ENCODE data around the gene PRPSAP2.

PRPSAP2 gene

DNA sequence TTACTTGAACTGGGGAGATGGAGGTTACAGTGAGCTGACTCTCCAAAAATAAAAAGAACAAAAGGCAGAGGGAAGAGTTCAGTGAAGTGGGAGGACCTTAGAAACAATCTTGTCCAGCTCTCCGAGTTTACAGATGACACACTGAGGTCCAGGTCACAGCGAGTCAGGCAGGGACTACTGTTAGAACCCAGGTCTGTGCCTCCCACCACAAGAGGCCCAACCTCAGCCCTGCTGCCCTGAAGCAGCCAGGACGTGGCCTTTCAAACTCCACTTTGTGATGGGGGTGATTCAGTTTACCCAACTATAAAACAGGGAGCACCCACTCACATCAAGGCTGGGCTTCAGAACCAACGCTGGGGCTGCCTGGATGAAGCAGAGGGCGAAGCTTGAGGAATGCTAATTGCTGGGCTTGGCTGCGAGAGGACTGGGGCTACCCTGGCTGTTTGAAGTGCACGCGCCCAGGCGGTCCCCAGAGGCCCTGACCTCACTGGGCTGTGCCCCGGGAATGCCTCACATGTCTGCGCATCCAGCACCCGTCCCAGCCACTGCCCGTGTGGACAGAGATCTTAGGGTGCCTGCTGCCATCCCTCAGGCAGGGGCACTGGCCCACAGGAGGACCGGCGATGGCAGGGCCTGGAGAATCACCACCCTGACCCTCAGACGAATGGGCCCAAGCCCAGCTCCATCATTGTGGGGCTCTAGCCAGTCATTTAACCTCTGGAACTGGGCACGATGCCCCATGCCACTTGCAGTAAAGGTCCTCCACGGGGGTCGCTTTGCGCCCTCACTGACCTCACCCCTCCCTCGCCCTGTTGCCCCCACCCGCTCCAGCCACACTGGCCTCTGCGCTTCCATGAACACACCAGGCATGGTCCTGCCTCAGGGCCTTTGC lies 105.4 kb downstream of the PRPSAP2 start:
- no peak for DNase-seq

DNA sequence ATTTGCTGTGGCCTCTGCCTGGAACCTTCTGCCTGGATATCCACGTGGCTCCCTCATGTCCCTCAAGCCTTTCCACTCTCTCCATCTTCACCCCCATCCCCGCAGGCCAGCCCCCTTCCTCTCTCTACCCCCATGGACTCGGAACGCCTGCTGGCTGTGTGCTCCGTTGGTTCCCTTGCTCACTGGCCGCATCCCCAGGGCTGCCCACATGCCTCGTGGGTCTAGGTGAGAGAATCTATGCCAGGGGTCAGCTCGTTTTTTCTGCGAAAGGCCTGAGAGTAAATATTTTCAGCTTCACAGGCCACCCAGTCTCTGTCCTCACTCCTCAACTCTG lies 106.1 kb downstream of the PRPSAP2 start:
- DNase-seq: no peak

DNA sequence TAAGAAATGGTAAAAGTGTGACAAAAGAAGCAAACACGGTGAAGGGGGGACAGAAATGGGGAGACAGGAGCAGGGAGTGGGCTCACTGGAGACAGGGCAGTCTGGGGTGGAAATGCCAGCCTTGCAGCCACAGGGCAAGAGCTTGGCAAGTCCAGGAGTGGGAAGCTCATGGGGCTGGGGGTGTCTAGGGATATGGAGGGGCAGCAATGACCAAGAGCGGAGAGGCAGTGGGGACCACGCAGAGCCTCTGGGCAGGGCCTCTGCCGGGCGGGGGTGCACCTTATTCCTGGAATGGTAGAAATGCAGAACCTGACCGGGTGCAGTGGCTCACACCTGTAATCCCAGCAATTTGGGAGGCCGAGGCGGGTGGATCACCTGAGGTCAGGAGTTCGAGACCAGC lies 106.6 kb downstream of the PRPSAP2 start:
- no peak for DNase-seq

DNA sequence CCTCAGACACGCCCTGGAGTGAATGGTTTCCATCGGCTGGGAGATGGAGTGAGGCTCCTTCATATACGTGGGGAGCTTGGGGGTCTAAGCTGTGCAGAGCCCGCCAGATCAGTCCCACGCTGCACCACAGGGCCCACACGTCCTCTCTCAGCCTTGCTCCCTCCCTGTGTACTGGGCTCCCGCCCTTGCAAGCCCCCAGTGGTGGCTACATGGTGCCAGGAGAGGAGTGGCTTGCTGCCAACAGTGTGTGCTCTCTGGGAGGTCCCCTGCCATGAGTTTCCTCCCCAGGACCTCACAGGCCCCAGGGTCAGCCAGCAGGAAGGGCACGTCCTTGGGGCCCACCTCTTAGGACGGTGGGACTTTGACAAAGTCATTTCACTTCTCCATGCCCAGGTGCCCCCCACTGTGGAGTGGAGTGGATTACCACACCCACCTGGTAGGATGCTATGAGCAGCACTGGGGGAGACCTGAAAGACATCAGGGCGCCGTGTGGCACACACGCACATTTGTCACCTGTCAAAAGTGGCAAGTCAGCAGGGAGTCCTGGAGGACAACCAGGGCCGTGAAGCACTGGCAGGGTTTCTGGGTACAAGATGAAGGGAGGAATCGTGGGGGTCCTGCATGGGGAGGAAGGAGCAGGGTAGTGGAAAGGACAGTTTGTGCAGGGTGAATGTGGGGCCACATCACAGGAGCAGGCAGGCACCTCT lies 107.8 kb downstream of the PRPSAP2 start:
- no peak for DNase-seq

DNA sequence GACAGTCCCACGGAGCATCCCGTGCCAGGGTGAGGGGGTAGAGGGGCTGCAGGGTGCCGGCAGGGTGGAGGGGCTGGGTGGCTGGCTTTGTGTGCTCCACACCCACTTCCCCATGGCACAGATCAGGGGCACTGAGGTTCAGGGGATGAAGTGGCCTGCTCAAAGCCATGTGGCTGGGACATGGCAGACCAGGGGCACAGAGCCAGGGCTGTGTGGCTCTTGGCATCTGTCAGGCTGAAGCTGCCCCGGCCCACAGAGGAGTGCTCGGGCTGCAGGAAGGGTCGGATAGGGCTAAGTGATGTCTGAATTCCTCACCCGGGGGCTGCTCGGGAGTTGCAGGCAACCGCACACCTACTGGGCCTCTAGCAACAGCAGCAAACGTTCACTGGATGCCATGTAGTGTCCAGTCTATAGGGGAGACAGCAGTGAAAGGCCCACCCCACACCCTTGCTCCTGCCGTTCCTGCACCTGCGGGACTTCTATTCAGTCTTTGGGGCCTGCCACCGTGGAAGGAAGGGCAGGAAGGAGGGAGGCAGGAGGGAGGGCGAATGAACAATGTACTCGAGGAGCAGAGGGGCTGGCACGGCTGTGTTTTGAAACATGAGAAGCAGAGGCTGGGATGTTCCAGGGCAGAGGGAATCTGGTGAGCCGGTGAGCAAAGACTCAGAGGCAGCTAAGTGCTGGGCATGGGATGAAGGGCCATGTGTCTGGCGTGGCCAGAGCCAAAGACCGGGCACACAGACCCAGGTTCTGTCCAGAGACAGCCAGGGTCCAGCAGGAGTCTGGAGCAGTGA lies 109.1 kb downstream of the PRPSAP2 start:
- no peak for DNase-seq

DNA sequence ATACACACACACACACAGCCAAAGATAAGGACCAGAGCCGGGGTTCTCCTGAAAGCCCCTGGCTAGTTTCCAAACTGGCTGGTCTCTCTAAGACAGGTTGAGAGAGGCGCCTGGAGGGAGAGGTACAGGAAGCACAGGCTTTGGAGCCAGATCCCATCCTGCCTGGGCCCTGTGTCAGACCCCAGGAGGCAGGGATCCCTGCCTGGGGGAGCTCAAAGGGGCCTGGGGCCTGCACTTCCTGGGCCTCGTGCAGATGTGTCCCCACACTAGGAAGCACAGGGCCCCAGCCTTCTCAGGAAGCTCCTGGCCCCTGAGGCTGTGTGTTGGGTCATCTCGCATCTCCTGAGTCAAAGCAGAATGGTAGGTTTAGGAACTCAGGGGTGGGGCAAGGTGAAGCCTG lies 110.0 kb downstream of the PRPSAP2 start:
- no peak for DNase-seq

DNA sequence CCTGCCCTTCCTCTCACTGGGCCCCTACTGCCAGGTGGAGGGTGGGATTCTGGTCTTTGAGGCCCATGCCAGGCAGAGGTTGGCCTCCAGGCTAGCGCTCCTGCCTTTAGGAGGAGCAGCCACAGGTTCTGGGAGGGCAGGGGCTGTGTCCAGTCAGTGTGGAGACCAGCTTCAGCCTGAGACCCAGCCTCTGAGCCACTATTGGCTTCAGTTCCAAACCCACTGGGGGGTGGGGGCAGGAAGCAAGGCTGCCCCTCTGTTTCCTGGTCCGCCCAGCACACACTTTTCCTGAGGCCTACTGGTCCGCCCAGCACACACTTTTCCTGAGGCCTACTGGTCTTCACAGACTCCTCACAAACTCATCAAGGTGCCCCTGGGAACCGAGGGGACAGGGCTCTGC lies 110.4 kb downstream of the PRPSAP2 start:
- no peak for DNase-seq

DNA sequence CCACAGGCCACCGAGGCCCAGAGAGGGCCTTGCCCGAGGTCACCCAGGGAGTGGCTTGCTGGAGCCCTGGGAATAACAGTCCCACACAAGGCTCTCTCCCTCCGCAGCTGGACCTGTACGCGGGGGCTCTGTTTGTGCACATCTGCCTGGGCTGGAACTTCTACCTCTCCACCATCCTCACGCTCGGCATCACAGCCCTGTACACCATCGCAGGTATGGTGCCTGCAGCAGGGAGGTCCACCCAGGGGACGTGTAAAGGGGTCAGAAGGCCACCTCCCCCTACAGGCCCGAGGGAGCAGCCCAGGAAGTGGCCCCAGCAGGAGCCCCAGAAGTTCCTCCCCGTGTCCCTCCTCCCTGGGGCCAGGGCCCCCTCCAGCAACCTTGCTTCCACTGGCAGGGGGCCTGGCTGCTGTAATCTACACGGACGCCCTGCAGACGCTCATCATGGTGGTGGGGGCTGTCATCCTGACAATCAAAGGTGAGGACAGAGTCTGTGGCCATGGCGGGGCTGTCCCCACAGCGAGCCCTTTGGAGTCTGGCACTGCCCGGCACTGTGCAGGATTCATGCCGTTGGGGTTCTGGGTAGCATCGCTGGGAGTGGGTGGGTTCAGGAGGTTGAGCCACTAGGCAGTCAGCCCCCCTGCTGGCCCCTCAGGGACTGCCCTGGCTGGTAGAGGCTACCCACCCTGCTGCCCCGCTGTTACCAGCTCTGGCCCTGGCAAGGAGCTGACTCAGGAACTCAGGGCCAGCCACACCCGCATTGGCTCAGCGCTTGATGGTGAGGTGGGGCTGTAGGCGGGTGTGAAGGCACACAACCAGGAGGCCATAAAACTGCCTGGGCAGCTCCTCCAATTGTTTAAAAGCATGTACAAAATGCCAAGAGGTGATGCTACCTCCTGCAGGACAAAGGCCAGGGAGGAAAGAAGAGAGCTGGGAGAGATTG lies 111.3 kb downstream of the PRPSAP2 start:
- no peak for DNase-seq

DNA sequence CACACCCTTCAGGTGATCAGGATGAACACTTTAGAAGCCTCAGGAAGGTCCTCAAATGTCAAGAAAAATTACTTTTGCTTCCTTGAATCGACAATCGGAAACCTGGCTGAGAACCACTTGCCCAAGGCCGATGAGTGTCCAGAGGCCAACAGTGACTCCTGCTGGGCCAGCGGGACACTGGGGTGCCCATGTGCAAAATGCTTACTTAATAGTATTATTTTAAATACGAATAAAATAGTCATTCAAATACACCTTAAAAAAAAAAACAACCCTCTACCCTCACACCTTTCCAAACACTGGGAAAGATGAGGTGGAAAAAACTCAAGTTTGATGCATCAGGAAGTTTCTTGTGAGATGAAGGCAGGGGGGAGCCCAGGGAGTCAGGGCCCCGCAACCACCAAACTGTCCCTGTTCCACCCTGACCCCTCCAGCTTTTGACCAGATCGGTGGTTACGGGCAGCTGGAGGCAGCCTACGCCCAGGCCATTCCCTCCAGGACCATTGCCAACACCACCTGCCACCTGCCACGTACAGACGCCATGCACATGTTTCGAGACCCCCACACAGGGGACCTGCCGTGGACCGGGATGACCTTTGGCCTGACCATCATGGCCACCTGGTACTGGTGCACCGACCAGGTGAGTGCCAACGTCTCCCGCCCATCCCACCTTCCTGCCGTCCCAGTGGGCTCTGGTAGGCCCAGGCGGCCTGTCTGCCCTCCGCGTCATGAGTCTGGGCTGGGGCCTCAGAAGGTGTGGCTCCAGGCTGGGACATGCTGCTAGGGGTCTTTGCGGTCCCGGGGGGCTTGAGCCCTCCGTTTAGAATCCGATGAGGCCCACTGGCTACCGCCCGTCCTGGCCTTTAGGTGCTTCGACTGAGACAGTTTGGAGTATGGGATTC lies 112.9 kb downstream of the PRPSAP2 start:
- no peak for DNase-seq

DNA sequence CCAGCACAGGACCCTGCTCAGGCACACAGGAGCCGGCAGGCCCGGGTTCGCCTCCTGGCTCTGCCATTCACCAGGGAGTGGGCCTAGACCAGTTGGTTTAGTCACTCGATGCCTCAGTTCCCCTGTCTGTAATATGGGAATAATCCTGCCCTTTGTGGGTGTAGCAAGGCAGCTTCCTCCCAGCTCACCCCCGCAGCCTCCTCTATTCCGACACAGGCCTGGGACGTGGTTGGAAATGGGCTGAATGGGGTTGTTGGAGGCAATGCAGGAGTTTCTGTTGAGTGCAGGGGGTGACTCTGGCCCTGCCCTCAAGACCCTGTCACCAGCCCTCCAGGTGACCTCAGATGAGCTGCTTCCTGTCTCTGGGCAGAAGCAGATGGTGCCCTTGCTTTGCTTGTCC lies 113.9 kb downstream of the PRPSAP2 start:
- DNase-seq: no peak

DNA sequence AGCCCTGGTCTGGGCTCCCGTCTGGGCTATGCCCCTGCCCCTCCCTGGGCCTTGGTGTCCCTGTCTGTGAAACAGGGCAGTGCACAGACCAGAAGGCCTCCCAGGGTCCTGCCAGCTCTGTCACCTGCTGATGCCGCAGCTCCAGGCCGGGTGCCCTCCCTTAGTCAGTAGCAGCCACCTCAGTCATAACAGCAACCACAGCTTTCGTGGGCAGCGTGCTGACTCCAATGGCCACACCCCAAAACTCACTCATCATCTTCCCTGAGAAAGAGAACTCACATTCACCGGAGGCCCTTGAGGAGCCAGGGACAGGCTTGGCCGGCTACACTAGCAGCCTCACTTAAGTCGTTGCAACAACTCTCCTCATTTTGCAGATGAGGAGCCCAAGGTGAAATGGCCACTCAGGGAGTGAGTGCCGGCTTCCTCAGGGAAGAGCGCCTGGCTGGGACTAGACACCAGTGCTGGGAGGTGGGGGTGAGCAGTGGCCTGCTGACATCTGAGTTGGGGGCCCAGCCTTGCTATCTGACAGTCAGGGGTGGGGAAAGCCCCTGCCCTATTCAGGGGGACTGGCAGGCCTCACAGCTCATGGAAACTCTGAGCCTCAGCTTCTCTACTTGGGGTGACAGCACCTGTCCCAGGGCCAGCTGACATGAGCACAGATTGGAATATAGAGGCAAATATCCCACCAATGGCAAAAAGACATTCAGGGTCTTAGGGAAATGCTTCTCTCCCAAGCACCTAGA lies 116.6 kb downstream of the PRPSAP2 start:
- DNase-seq: no peak

DNA sequence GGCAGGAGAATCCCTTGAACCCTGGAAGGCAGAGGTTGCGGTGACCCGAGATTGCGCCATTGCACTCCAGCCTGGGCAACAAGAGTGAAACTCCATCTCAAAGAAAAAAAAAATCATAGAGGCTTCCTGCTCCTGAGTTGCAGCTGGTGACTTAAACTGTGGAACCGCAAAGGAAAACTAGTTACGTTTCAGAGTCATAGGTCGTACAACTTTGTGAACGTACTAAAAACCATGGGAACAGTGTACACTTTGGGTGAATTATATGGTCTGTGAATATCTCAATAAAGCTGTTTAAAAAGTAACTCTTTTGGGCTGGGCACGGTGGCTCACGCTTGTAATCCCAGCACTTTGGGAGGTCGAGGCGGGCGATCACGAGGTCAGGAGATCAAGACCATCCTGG lies 117.7 kb downstream of the PRPSAP2 start:
- no peak for DNase-seq

DNA sequence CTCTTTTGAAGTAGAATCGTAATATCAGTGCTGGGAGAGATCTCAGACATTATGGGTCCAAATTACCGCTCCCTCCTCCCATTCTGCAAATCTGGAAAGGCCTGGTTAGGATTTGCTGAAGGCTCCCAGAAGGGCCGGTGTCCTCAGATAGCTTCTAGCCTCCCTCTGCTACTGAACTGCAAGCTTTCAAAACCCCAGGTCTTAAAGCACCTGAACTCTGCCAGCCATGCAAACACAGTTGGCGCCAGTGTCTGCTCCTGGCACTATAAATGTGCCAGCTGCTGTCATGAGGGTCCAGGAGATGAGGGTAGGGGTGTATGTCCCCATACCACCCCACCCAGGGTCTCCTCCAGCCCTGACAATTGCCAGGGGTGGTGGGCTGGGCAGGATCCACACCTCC lies 118.3 kb downstream of the PRPSAP2 start:
- DNase-seq: no peak

DNA sequence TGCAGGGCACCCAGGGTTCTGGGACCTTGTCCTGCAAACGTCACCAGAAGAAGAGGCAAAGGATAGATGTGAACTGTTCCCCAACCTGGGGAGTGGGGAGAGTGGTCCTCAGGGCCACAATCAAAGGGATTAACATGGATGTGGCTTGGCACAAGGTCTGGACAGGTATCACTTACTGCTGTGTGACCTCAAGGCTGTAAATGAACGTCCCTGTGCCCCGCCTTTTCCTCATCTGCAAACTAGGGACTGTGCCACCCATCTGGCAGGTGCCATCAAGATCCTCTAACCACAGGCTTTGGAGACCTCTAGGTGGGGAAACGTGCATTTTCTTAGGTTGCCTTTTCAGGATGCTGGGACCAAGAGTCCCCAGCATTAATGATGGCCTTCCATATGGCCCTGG lies 119.1 kb downstream of the PRPSAP2 start:
- DNase-seq: no peak

DNA sequence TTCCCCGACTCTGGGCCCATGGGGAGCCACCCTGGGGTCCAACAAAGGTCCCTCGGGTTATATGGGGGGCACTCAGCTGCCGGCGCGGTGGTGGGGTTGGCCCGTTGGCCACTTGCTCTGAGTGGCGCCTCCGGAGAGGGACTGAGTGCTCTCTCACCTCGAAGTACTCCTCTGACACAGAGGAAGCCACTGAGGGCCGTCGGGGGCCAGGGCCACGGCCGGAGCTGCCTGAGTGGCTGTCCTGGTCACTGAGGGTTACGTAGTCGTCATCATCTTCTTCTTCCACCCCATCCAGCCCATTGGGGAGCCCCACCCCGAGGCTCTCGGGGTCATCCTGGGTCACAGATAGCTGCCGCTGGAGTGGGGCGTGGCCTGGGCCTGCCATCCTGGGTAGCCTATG lies 119.7 kb downstream of the PRPSAP2 start:
- DNase-seq: no peak

DNA sequence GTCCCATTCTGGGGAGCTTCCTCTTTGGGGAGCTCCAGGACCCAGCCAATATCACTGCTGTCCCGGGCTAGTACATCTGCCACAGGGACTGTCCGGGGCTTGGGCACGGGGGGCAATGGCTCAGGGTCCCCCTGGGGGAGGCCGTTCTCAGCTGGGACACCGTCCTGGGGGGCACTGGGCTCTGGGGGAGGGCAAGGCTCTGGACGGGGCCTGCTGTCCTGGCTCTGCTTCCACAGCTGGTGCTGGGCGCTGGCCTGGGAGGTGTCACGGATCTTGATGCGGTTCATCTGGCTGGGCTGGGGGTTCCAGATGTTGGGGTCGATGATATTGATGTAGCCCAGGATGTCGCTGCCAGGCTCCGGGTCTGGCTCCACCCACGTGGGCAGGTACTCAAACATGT lies 120.1 kb downstream of the PRPSAP2 start:
- DNase-seq: no peak

DNA sequence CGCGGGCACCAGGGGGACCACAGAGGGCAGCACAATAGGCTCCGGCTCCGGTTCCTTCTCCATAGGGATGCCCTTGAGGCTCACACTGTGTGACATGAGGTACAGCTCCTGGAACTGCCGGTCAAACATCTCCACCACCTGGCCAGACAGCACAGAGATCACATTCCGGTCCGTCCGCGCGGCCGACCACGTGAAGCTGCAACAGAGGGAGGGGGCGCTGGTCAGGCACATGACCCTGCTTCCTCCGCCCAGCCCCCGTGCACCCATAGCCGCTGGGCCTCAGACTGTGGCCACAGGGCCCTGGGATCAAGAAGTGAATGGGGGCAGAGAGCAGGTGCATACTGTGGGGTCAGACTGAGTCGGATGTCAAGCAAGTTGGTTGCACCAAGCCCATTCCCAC lies 120.7 kb downstream of the PRPSAP2 start:
- no peak for DNase-seq
